ENCODE results near the gene SYP.

SYP gene

DNA sequence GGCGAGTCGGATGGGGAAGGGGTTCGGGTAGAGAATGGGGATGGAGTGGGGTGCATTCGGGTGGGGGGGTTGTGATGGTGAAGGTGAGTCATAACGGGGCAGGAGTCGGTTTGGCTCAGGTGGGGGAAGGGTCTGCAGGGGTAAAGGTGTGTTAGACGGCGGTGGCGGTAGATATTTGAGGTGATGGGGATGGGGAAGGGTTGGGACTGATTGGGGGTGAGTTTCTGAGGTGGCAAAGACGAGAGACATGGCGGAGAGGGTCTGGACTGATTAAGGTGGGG, 738 bp downstream of the SYP start (continued):
- TF ChIP-seq, protein P1, sequence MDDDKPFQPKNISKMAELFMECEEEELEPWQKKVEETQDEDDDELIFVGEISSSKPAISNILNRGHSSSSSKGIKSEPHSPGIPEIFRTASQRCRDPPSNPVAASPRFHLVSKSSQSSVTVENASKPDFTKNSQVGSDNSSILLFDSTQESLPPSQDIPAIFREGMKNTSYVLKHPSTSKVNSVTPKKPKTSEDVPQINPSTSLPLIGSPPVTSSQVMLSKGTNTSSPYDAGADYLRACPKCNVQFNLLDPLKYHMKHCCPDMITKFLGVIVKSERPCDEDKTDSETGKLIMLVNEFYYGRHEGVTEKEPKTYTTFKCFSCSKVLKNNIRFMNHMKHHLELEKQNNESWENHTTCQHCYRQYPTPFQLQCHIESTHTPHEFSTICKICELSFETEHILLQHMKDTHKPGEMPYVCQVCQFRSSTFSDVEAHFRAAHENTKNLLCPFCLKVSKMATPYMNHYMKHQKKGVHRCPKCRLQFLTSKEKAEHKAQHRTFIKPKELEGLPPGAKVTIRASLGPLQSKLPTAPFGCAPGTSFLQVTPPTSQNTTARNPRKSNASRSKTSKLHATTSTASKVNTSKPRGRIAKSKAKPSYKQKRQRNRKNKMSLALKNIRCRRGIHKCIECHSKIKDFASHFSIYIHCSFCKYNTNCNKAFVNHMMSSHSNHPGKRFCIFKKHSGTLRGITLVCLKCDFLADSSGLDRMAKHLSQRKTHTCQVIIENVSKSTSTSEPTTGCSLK (tag by site-specific recombination; IDR thresholded peaks at IDR 0.05), result no peak
- TF ChIP-seq ZBTB21 (tag by site-specific recombination; IDR thresholded peaks at IDR 0.05), result no peak
- TF ChIP-seq ZSCAN30 (tag by site-specific recombination; IDR thresholded peaks at IDR 0.05), result no peak
- no peak for TF ChIP-seq SP2 (tag by site-specific recombination; IDR thresholded peaks at IDR 0.05)
- TF ChIP-seq GFI1B (tag by site-specific recombination; IDR thresholded peaks at IDR 0.05), result no peak
- TF ChIP-seq ZEB2 (tag by site-specific recombination; IDR thresholded peaks at IDR 0.05), result 0 out of 2 replicates have a peak, but pooled peaks have one; percentile 18
- TF ChIP-seq GLIS2 (tag by site-specific recombination; IDR thresholded peaks at IDR 0.05), result no peak
- no peak for TF ChIP-seq ZNF561 (tag by site-specific recombination; IDR thresholded peaks at IDR 0.05; ENCODE audit: borderline replicate concordance)
- TF ChIP-seq IKZF3 (tag by site-specific recombination; IDR thresholded peaks at IDR 0.05), result no peak
- TF ChIP-seq KLF1 (tag by site-specific recombination; IDR thresholded peaks at IDR 0.05), result no peak
- TF ChIP-seq, protein P2, sequence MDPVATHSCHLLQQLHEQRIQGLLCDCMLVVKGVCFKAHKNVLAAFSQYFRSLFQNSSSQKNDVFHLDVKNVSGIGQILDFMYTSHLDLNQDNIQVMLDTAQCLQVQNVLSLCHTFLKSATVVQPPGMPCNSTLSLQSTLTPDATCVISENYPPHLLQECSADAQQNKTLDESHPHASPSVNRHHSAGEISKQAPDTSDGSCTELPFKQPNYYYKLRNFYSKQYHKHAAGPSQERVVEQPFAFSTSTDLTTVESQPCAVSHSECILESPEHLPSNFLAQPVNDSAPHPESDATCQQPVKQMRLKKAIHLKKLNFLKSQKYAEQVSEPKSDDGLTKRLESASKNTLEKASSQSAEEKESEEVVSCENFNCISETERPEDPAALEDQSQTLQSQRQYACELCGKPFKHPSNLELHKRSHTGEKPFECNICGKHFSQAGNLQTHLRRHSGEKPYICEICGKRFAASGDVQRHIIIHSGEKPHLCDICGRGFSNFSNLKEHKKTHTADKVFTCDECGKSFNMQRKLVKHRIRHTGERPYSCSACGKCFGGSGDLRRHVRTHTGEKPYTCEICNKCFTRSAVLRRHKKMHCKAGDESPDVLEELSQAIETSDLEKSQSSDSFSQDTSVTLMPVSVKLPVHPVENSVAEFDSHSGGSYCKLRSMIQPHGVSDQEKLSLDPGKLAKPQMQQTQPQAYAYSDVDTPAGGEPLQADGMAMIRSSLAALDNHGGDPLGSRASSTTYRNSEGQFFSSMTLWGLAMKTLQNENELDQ (tag by site-specific recombination; IDR thresholded peaks at IDR 0.05; ENCODE audit: low read depth), result no peak
- no peak for TF ChIP-seq ZNF121 (tag by site-specific recombination; IDR thresholded peaks at IDR 0.05)
- TF ChIP-seq, protein P3, sequence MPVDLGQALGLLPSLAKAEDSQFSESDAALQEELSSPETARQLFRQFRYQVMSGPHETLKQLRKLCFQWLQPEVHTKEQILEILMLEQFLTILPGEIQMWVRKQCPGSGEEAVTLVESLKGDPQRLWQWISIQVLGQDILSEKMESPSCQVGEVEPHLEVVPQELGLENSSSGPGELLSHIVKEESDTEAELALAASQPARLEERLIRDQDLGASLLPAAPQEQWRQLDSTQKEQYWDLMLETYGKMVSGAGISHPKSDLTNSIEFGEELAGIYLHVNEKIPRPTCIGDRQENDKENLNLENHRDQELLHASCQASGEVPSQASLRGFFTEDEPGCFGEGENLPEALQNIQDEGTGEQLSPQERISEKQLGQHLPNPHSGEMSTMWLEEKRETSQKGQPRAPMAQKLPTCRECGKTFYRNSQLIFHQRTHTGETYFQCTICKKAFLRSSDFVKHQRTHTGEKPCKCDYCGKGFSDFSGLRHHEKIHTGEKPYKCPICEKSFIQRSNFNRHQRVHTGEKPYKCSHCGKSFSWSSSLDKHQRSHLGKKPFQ (tag by site-specific recombination; IDR thresholded peaks at IDR 0.05), result no peak
- 0 out of 2 replicates have a peak, but pooled peaks have one; percentile 5 for TF ChIP-seq ZNF629 (tag by site-specific recombination; IDR thresholded peaks at IDR 0.05)
- 0 out of 2 replicates have a peak, but pooled peaks have one; percentile 11 for TF ChIP-seq ZNF600 (tag by site-specific recombination; IDR thresholded peaks at IDR 0.05)
- no peak for TF ChIP-seq ZNF335 (tag by site-specific recombination; conservative IDR thresholded peaks at IDR 0.05)

DNA sequence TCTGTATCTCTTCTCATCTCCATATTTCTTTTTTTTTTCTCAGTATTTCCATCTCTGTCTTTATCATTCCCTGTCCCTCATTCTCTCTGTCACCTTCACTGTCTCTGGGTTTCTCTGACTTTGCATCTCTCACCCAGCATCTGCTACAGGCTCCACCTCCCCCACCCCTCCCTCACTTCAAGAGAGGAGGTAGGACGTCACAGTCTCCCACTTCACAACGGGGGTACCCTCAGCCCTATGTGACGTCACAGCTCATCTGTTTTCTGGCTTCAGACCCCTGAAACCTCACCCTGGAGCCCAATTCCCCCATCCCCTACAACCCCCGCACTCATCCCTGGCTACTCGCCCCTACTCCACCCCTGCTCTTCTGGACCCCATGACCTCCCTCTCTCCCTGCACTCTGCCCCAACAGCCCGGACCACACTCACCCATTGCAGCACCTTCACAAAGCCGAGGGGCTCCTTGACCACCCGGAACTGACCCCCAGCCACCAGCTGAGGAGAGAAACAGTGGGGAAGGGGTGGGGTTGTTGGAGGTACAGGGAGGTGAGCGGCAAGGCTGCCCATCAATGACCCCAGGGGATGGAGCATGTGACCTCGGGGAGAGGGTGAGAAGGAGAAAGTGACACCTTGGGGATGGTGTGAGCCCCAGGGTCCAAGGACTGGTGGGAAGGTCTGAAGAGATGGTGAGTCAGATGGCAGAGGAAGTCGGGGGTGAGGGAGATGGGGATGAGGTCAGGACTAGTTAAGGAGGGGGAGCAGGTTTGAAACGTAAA, 1.3 kb downstream of the SYP start:
- no peak overlapping the region for H3K27ac ChIP-seq (ENCODE audit: extremely low read depth, low read depth, low read length)
- ChIA-PET POLR2A (interaction anchor here (1.0 kb wide), 1 partner anchor 8 kb away, joined by 4 read pairs; no protein-coding TSS in a partner anchor), CTCF (no interaction called here)
- no peaks in the 10 kb centered on the region for H3K9me3 ChIP-seq (ENCODE audit: control insufficient read depth, insufficient read depth, low read depth, low read length)
- H3K4me1 ChIP-seq (ENCODE audit: control insufficient read depth, insufficient read depth, low read length), result no peaks in the 10 kb centered on the region
- no peaks in the 10 kb centered on the region for H3K36me3 ChIP-seq (ENCODE audit: control insufficient read depth in 2 of 2, insufficient read depth in 1 of 2, low read length in 2 of 2)
- H3K4me3 ChIP-seq (ENCODE audit: low read depth, low read length), result no peak overlapping the region
- TF ChIP-seq, protein P3 (tag by site-specific recombination; IDR thresholded peaks at IDR 0.05), result no peak
- TF ChIP-seq IKZF3 (tag by site-specific recombination; IDR thresholded peaks at IDR 0.05) (no peak), ZBTB21 (tag by site-specific recombination; IDR thresholded peaks at IDR 0.05) (peak; percentile 37; the same call in 1 of the 2 replicates), ZNF654 (tag by site-specific recombination; IDR thresholded peaks at IDR 0.05; ENCODE audit: low read depth) (no peak), ZNF501 (tag by site-specific recombination; IDR thresholded peaks at IDR 0.05) (no peak), ZNF777 (tag by site-specific recombination; IDR thresholded peaks at IDR 0.05; ENCODE audit: borderline replicate concordance) (no peak), WT1 (tag by site-specific recombination; IDR thresholded peaks at IDR 0.05) (no peak), GLIS2 (tag by site-specific recombination; IDR thresholded peaks at IDR 0.05) (peak; percentile 25; the same call in 1 of the 2 replicates), ZIC2 (tag by site-specific recombination; IDR thresholded peaks at IDR 0.05) (peak; percentile 38; the same call in 1 of the 2 replicates), ZNF707 (tag by site-specific recombination; IDR thresholded peaks at IDR 0.05) (no peak), ZNF24 (tag by site-specific recombination; IDR thresholded peaks at IDR 0.05) (no peak), SP7 (tag by site-specific recombination; IDR thresholded peaks at IDR 0.05) (0 out of 2 replicates have a peak, but pooled peaks have one; percentile 30), ZNF121 (tag by site-specific recombination; IDR thresholded peaks at IDR 0.05) (no peak)
- TF ChIP-seq, protein P4, sequence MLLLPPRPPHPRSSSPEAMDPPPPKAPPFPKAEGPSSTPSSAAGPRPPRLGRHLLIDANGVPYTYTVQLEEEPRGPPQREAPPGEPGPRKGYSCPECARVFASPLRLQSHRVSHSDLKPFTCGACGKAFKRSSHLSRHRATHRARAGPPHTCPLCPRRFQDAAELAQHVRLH (tag by site-specific recombination; IDR thresholded peaks at IDR 0.05), result no peak
- TF ChIP-seq, protein P5, sequence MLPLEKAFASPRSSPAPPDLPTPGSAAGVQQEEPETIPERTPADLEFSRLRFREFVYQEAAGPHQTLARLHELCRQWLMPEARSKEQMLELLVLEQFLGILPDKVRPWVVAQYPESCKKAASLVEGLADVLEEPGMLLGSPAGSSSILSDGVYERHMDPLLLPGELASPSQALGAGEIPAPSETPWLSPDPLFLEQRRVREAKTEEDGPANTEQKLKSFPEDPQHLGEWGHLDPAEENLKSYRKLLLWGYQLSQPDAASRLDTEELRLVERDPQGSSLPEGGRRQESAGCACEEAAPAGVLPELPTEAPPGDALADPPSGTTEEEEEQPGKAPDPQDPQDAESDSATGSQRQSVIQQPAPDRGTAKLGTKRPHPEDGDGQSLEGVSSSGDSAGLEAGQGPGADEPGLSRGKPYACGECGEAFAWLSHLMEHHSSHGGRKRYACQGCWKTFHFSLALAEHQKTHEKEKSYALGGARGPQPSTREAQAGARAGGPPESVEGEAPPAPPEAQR (tag by site-specific recombination; IDR thresholded peaks at IDR 0.05), result no peak
